Globus pallidus (tissue), 1 donor: ENCODE results near the gene RMDN3.

Source experiments
- DNase-seq: peaks from one replicate; pipeline ENCODE4 v3.0.0-alpha.2; 2015; ENCODE audit warnings: low spot score

RMDN3 gene

DNA sequence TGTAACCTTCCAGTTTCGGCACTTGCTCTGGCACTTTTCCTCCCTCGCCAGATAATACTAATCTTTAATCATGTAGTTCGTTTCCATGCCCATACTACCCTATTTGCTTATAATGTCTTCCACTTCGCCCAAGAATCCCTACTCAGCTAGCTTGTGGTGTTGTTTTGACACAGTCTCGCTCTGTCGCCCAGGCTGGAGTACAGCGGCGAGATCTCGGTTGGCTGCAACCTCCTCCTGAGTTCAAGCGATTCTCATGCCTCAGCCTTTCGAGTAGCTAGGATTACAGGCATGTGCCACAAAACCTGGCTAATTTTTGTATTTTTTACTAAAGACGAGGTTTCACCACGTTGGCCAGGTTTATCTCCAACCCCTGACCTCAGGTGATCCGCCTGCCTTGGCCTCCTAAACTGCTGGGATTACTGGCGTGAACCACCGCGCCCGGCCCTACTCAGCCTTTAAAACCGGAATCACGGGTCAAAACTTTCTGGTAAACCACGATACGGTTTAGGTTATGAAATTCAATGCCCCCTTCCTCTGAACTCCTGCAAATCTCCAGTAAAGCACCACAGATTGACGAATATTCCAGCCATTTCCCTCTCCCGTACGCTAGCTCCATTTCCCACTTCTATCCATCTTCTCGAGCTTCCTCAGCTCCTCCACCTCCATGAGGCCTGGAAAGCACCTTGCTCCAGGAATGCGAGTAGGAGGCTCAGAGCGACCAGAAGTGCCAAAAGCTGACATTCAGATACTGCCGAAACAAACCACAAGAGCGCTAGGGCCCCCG lies 61.0 kb downstream of the RMDN3 start:
- no peak for DNase-seq

DNA sequence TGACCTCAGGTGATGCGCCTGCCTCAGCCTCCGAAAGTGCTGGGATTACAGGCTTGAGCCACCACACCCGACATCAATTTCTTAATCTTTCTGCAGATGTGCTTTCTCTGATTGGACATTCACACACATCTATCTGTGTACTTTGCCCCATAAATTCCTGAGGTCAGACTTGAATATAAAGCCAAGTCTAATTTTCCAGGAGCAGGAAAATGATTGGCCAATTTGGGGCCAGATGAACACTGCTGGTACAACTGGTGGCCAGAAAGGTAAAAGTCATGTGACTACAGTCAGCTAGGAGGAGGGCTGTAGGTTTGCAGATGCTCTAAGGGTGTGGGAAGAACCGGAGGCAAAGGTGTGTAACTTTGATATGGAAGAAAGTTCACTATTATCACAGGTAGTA lies 63.3 kb downstream of the RMDN3 start:
- no peak for DNase-seq

DNA sequence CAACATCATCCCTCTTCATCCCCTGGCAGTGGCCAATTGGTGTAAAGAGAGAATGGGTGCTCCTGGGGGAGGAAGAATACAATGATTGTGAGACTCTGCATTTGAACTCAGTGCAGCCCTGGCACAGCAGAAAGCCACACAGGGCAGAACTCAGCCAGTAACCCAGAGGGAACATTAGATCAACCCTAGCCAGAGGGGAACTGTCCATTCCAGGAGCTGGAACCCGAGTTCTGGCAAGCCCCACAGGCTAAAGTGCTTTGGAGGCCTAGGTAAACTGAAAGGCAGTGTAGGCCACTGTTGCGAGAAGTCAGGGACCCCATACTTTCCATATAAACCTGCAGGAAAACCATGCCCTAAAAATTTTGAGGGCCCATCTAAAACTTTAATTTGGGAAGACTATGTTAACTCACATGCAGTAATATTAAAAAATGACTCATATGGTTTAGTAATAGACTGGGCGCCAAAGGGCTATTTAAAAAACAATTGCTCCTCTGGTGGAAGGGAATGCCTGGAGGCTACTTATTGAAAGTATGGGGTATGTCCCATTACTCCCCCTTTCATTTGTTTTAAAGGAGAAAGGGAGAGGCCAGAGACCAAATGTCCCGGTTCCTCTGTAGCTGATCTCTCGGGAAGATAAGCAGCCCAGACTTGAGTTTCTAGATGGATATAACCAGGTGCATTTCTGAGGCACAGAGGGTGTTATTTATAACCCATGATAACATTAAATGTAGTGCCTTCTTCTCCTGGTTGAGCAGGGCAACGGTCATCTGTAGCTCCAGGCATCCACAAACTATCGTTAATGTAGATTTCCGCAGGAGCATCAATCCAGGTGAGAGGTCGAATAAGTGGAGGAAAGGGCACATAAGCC lies 65.9 kb downstream of the RMDN3 start:
- DNase-seq = no peak
